ENCODE measurements around the gene MACROD2.

MACROD2 gene

GRCh38 chr20:14525426-14525825, 530.1 kb downstream of the MACROD2 start:
- no peak for DNase-seq (ENCODE audit: low read depth)

- no peak for DNase-seq (ENCODE audit: low read depth)
Measured at GRCh38 chr20:14526891-14527290, 531.6 kb downstream of the MACROD2 start.

DNA sequence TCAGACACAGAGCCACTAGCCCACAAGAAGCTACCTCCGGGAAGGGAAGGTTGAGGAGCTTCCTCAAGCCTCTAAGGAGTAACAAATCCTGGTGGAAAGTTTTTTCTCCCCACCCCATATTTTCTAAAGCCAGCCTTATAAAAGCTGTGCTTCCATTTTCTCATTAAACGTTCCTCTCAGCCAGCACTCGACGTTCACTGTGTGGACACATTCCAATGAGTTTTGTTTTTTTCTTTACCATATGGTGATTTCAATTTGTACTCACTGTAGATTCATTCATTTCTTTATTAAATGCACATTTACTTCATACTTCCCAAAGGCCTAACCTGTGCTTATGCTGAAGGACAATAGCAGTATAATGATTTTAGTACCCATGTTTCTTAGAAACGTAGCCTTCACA, 536.5 kb downstream of the MACROD2 start:
- DNase-seq (ENCODE audit: low read depth): no peak

DNA sequence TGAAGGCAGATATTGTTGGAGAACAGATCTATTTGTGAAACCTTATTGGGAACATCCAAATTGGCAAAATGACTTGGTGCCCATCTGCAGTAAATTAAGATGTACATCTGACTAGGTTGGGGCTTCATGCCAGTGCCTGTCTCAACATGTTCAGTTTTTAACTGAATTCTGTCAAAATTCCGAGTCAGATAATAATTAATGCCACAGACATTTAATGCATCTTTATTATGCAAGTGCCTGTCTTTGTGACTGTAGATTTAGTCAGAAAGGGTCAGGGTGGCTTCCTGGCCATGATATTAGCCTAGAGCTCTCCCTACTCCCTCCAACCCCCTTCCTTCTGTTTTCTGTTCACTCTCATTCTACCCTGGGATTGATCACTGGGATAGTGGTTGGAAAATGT, 541.4 kb downstream of the MACROD2 start:
- DNase-seq (ENCODE audit: low read depth): no peak

DNA sequence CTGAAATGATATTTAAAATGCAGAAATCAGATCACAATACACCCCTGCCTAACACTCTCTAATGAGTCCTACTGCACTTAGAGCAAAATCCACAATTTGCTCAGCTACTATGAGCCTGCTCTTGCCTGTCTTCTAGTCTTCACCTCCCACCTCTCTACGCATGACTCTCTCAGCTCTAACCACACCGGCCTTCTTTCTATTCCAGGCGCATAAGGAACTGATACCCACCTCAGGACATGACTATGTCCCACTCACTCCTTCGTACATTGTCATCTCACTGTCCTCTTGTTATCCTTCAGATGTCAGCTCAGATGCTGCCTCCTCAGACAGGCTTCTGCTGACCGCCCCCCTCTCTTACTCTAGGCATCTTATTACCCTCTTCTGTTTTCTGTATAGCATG, 543.1 kb downstream of the MACROD2 start:
- DNase-seq (ENCODE audit: low read depth): no peak

- no peak for DNase-seq (ENCODE audit: low read depth)
Measured at GRCh38 chr20:14543040-14543439, 547.7 kb downstream of the MACROD2 start.

GRCh38 chr20:14544688-14545087, 549.4 kb downstream of the MACROD2 start:
- DNase-seq (ENCODE audit: low read depth): no peak

- DNase-seq (ENCODE audit: low read depth): no peak
Measured at GRCh38 chr20:14550655-14551054, 555.3 kb downstream of the MACROD2 start.

DNA sequence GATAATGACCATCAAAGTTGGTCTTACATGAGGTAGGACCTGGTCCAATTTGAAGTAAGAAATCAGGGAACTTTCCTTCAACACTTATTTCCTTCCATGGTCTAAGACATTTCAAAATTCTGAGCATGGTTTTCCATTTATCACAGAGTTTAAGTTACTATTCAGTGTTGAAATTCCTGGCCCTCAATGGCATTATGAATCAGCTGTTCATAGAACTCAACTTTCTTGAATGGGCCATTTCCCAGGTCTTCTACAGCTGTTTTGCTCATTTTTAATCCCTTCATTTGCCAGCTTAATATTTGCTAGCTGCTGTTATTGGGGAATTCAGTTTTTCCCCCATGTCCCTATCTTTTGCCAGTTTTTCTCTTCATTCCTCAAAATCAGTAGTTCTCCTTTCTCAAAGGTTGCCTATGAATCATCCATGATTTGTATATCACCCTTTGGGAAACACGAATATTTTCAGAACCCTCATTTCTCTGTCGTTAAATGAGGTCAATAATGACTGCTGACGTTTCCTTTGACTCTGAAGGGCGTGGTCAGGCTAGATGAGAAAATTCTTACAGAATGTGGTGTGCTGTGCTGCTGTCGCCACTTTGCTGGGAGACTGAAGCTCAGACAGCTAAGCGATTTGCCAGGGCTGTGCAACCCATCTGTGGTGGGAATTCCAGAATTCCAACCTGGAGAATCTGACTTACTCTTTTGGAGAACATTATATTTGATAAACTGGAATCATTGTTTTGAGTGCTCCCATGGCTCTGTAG, 558.6 kb downstream of the MACROD2 start:
- no peak for DNase-seq (ENCODE audit: low read depth)

- no peak for DNase-seq (ENCODE audit: low read depth)
Measured at GRCh38 chr20:14555676-14556075, 560.4 kb downstream of the MACROD2 start.

- DNase-seq (ENCODE audit: low read depth): no peak
Measured at GRCh38 chr20:14556206-14556605, 560.9 kb downstream of the MACROD2 start.

DNA sequence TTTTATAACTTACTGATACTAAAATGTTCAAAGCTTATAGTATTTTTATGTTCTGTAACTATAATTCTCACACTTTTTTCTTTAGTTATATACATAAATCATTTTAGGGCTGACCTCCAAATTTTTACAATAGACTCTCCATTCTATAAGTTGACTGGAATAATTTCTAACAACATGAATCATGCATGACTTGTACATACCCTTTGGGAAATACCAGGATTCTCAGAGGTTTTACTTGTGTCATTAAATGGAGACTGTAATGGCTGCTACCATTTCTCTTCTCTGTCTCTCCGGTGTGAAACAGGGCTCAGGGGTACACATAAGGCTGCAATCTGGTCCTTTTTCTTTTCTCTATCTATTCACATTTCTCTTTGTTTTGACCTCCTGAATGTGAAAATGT, 564.3 kb downstream of the MACROD2 start:
- DNase-seq (ENCODE audit: low read depth): no peak

- no peak for DNase-seq (ENCODE audit: low read depth)
Measured at GRCh38 chr20:14561741-14562221, 566.5 kb downstream of the MACROD2 start.

GRCh38 chr20:14562981-14563380, 567.7 kb downstream of the MACROD2 start:
- no peak for DNase-seq (ENCODE audit: low read depth)

- DNase-seq (ENCODE audit: low read depth): no peak
Measured at GRCh38 chr20:14566505-14566904, 571.2 kb downstream of the MACROD2 start.

DNA sequence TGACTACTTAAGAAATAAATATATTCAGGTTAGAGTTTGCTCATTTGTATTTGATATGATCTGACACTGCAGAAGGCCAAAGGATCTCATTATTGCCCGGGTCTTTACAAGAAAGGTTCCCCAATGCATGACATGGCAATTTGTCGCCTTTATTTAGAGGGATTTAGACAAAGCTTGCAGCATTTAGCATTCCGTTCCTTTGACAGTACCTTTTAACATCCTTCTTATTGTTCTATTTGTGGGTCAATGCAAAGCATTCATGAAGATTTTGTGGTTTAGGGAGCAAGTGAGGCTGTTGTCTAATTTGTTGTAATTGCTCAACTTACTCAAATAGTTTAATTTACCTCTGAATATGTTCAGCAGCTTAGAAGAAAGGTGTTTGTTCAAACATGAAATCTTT, 572.9 kb downstream of the MACROD2 start:
- no peak for DNase-seq (ENCODE audit: low read depth)

GRCh38 chr20:14568701-14569100, 573.4 kb downstream of the MACROD2 start:
- DNase-seq (ENCODE audit: low read depth): no peak

DNA sequence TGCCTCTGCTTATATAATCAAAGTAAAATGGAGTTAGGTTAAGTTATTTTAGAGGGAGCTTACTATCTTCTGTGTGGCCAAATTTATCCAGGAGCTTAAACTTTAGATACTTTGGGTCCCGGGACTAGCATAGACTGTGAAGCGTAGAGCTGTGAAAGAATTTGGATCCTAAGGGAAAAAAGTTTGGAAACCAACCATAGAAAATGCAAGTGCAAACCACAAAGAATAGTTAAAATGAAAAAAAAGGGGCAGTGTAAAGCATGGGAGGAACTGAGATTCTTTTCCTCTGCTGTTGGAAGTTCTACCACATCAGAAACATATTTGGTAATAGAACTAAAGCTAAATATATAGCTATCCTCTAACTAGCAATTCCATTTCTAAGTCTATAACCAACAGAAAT, 574.3 kb downstream of the MACROD2 start:
- no peak for DNase-seq (ENCODE audit: low read depth)

GRCh38 chr20:14570811-14571210, 575.5 kb downstream of the MACROD2 start:
- no peak for DNase-seq (ENCODE audit: low read depth)

GRCh38 chr20:14573676-14574075, 578.4 kb downstream of the MACROD2 start:
- no peak for DNase-seq (ENCODE audit: low read depth)

DNA sequence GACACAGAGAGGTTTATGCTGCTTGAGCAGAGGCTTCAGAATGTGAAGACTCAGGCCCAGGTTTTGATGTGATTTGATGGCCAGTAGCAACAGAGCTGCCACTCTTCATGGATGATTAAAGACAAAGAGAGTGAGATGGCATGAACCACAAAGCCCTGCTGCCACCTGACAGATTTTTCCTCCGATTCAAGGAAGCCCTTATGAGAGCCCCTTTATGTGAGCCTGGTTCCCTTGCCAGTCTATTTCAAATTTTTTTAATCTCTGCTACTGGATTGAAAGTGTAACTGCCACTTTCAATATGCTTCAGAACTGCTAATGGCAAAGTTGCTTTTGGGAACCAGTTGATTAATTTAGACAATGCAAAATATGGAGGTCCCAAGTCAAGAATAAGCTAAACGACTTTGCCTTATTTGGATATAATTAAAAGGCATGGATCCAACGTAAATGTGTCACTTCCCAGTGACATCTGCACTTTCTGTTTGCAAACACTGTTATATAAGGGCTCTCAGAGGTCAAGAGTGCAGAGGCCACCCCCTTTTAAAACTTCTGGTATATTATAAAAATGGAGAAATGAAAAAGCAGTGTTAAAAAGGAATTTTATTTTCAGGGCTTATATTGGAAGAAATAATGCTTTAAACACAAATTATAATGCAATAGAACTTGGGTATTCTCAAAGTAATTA, 581.0 kb downstream of the MACROD2 start:
- DNase-seq (ENCODE audit: low read depth): no peak

- no peak for DNase-seq (ENCODE audit: low read depth)
Measured at GRCh38 chr20:14580418-14581074, 585.2 kb downstream of the MACROD2 start.

GRCh38 chr20:14581731-14582130, 586.4 kb downstream of the MACROD2 start:
- DNase-seq (ENCODE audit: low read depth): no peak

Data from stimulated activated CD8-positive, alpha-beta memory T cell treated with anti-CD3 and anti-CD28 coated beads, Interleukin-15, amount 100 ng/mL, for 1 hour (primary cell).